ENCODE measurements around the gene GNB2. TPM values are rescaled to one million over a fixed set of nuclear protein-coding genes. Genes with fewer than 3 reads are reported as not detected.

The GNB2 gene
- total and polyA plus RNA-seq, 2 of the 13 experiments (the other 11 are each of a cell fraction or from before 2014, with no cell fraction given): 48.3 to 67.1 TPM

GRCh38 chr7:100649826-100650565 lies 23.5 kb upstream of the GNB2 start (continued):
- TF ChIP-seq MIXL1 (CRISPR knock-in tag; IDR thresholded peaks at IDR 0.05): no peak
- no peak for TF ChIP-seq ZNF672 (CRISPR knock-in tag; IDR thresholded peaks at IDR 0.05)
- TF ChIP-seq ZMYM2 (CRISPR knock-in tag; IDR thresholded peaks at IDR 0.05): no peak
- no peak for TF ChIP-seq ZBTB34 (CRISPR knock-in tag; IDR thresholded peaks at IDR 0.05)
- TF ChIP-seq THYN1 (CRISPR knock-in tag; IDR thresholded peaks at IDR 0.05; ENCODE audit: borderline replicate concordance, low read depth): no peak
- TF ChIP-seq ELK4 (CRISPR knock-in tag; IDR thresholded peaks at IDR 0.05; ENCODE audit: borderline replicate concordance): no peak
- no peak for TF ChIP-seq ZNF878 (CRISPR knock-in tag; IDR thresholded peaks at IDR 0.05)
- TF ChIP-seq RCOR2 (CRISPR knock-in tag; IDR thresholded peaks at IDR 0.05): no peak
- TF ChIP-seq, protein P1, sequence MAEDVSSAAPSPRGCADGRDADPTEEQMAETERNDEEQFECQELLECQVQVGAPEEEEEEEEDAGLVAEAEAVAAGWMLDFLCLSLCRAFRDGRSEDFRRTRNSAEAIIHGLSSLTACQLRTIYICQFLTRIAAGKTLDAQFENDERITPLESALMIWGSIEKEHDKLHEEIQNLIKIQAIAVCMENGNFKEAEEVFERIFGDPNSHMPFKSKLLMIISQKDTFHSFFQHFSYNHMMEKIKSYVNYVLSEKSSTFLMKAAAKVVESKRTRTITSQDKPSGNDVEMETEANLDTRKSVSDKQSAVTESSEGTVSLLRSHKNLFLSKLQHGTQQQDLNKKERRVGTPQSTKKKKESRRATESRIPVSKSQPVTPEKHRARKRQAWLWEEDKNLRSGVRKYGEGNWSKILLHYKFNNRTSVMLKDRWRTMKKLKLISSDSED (CRISPR knock-in tag; IDR thresholded peaks at IDR 0.05): no peak
- TF ChIP-seq MXD4 (CRISPR knock-in tag; IDR thresholded peaks at IDR 0.05): no peak
- no peak for TF ChIP-seq ZNF709 (CRISPR knock-in tag; IDR thresholded peaks at IDR 0.05)
- TF ChIP-seq ZNF747 (CRISPR knock-in tag; IDR thresholded peaks at IDR 0.05; ENCODE audit: borderline replicate concordance): no peak
- TF ChIP-seq SETDB1 (CRISPR knock-in tag; IDR thresholded peaks at IDR 0.05; ENCODE audit: borderline replicate concordance): no peak
- TF ChIP-seq ZNF687 (CRISPR knock-in tag; IDR thresholded peaks at IDR 0.05): peak; percentile 22; the same call in 1 of the 2 replicates
- TF ChIP-seq U2AF2 (IDR thresholded peaks at IDR 0.05; ENCODE audit: low read depth, low read length): no peak
- TF ChIP-seq TCF7 (IDR thresholded peaks at IDR 0.05; ENCODE audit: low read depth): no peak
- TF ChIP-seq BORCS8-MEF2B (CRISPR knock-in tag; IDR thresholded peaks at IDR 0.05): no peak
- no peak for TF ChIP-seq NCOR1 (IDR thresholded peaks at IDR 0.05; ENCODE audit: borderline replicate concordance, low read length)
- no peak for TF ChIP-seq ZNF800 (CRISPR knock-in tag; IDR thresholded peaks at IDR 0.05)
